Stimulated activated CD8-positive, alpha-beta memory T cell treated with anti-CD3 and anti-CD28 coated beads, Interleukin-7, amount 100 ng/mL, for 4 hours (primary cell): ENCODE data around the gene SEMA6C.
"Not testable (repeated sequence)": the region's sequence is repeated elsewhere in the genome, so short reads cannot be mapped to it uniquely, and the experiment has no call there.

ENCODE experiments used
- DNase-seq, 2 donors: peaks; one replicate each; pipeline ENCODE4 v3.0.0-alpha.2; 2020; ENCODE audit warnings: low read depth in 2 of 2

SEMA6C gene

GRCh38 chr1:151131701-151132334 is 14.6 kb downstream of the SEMA6C start:
- no peak for DNase-seq

- DNase-seq, result peak; percentile 74 to 76
These were observed 15.3 kb downstream of the SEMA6C start for GRCh38 chr1:151130987-151131586.

- DNase-seq, result no peak
These were observed 17.6 kb downstream of the SEMA6C start for GRCh38 chr1:151128800-151129199.

- DNase-seq, result no peak
These were observed 21.5 kb downstream of the SEMA6C start for GRCh38 chr1:151124763-151125403.

- DNase-seq, result no peak
These were observed 32.6 kb downstream of the SEMA6C start for GRCh38 chr1:151113877-151114276.

GRCh38 chr1:151108331-151108730 is 38.1 kb downstream of the SEMA6C start:
- DNase-seq, result no peak

- no peak for DNase-seq
These were observed 39.5 kb downstream of the SEMA6C start for GRCh38 chr1:151106894-151107293.

GRCh38 chr1:151104630-151105029 is 41.8 kb downstream of the SEMA6C start:
- DNase-seq, result no peak

- DNase-seq, result no peak
These were observed 48.3 kb downstream of the SEMA6C start for GRCh38 chr1:151098126-151098525.

- not testable (repeated sequence) for DNase-seq
These were observed 49.0 kb downstream of the SEMA6C start for GRCh38 chr1:151097426-151097825.

- DNase-seq, result no peak
These were observed 60.4 kb downstream of the SEMA6C start for GRCh38 chr1:151085953-151086559.
